Stomach (tissue), 9 donors: ENCODE data around the gene BRSK2. TPM values are rescaled to one million over a fixed set of nuclear protein-coding genes. Genes with fewer than 3 reads are reported as not detected.

Experiments used
- DNase-seq, 2 donors: peaks; one replicate each; pipeline versions ENCODE4 v3.0.0 to v3.0.0-alpha.2; 2013 to 2019
- H3K27ac ChIP-seq, 5 donors: fragments of 200-600 bp in 4 of 5; sonication (generic) in 4 of 5; one replicate each; pipeline ENCODE4 v1.5.1; 2013 to 2019; ENCODE audit warnings: mild to moderate bottlenecking in 1 of 5, moderate library complexity in 1 of 5
- H3K27me3 ChIP-seq, 3 donors: fragments of 200-600 bp; sonication (generic); one replicate each; pipeline ENCODE4 v1.5.1; 2017 to 2019; ENCODE audit warnings: mixed run types in 1 of 3
- H3K36me3 ChIP-seq, 4 donors: fragments of 200-600 bp; sonication (generic); 1 replicate in 3 of 4; 2 replicates in 1 of 4; pipeline ENCODE4 v1.5.1; 2016 to 2019
- H3K4me1 ChIP-seq, 4 donors: fragments of 200-600 bp; sonication (generic); one replicate each; pipeline ENCODE4 v1.5.1; 2016 to 2019
- H3K4me3 ChIP-seq, 4 donors: fragments of 200-600 bp; sonication (generic) in 3 of 4; one replicate each; pipeline ENCODE4 v1.5.1; 2016 to 2019; ENCODE audit warnings: mild to moderate bottlenecking in 1 of 4
- H3K9me3 ChIP-seq, 4 donors: fragments of 200-600 bp; sonication (generic); one replicate each; pipeline ENCODE4 v1.5.1; 2016 to 2019
- CTCF ChIP-seq, 7 experiments: fragments of 450-650 bp in 4 of 7; fragments of 200-600 bp in 3 of 7; sonication (generic) in 3 of 7; IDR thresholded peaks; one replicate each; pipeline ENCODE4 v1.5.1; 2016 to 2019; ENCODE audit warnings: antibody characterized with exemption in 7 of 7, control low read depth in 2 of 7, mild to moderate bottlenecking in 1 of 7
- EP300 ChIP-seq: sonication (generic); formaldehyde crosslinking; IDR thresholded peaks from one replicate; pipeline ENCODE4 v1.6.1; 2017; ENCODE audit warnings: antibody characterized with exemption
- POLR2A ChIP-seq, 4 donors: fragments of 450-650 bp; IDR thresholded peaks; one replicate each; pipeline ENCODE4 v1.6.1; 2016; ENCODE audit warnings: antibody characterized with exemption in 4 of 4, control low read depth in 2 of 4, mild to moderate bottlenecking in 1 of 4, moderate library complexity in 1 of 4
- POLR2AphosphoS5 ChIP-seq, 3 donors: sonication (generic); formaldehyde crosslinking; IDR thresholded peaks; one replicate each; pipeline ENCODE4 v1.6.1; 2016; ENCODE audit warnings: antibody characterized with exemption in 3 of 3
- WGBS, 5 donors: extraction: QIAGEN DNeasy Blood & Tissue Kit in 3 of 5; methylation state at CpG; one replicate each; pipeline versions ENCODE4 v1.1.5 to v1.1.7; 2013 to 2018; 5-methylcytosine and 5-hydroxymethylcytosine counted together
- intact Hi-C: fragments of 100-400 bp; cut with DNase I; formaldehyde crosslinking; loops from one replicate; pipeline ENCODE4 v1.15.1; 2023; ENCODE audit warnings: low total_unique reads
- polyA plus RNA-seq, 3 donors: library from polyadenylated mRNA; stranded (reverse); fragments of 200-250 nt; gene quantifications; one replicate each; pipeline ENCODE4 v1.2.3, GENCODE V29; 2013
- total RNA-seq, 5 donors: library from RNA; depleted of rRNA; stranded (reverse); fragments of >200 nt; gene quantifications; one replicate each; pipeline versions ENCODE4 v1.1.0 to v1.2.3, GENCODE V29; 2014 to 2016
- donor health status: healthy with polysubstance abuse.
- donor health status: Bipolar disorder and iron deficiency.
- donor health status: healthy.

BRSK2 gene
- total and polyA plus RNA-seq, 8 donors, result 1.8 to 6.9 (median 1.8) TPM; not detected in 3

- Histone ChIP-seq H3K27me3 (peaks cover 0 to 20% (median 8%) of the 10 kb centered on the region in 3 donors), H3K9me3 (no peaks in the 10 kb centered on the region), H3K27ac (peak overlapping the region; percentile 55 to 85 (median 77)), H3K36me3 (no peaks in the 10 kb centered on the region), H3K4me1 (peaks cover 6 to 13% (median 12%) of the 10 kb centered on the region in 4 donors), H3K4me3 (peak overlapping the region; percentile 45 to 58 (median 54))
- WGBS, 5 donors, result 0 to 9% (median 1%) methylated on average over 13 to 56 of the region's 56 CpGs
- intact Hi-C loops, result no loop called here
- no peak for TF ChIP-seq CTCF (IDR thresholded peaks at IDR 0.05)
- TF ChIP-seq EP300, result no peak
- TF ChIP-seq POLR2AphosphoS5 (IDR thresholded peaks at IDR 0.05), result no peak
- TF ChIP-seq POLR2A (IDR thresholded peaks at IDR 0.05), result no peak
- DNase-seq, result peak; percentile 83 to 94
Observed at GRCh38 chr11:1382831-1383607, 6.7 kb upstream of the BRSK2 start.

- TF ChIP-seq POLR2AphosphoS5 (IDR thresholded peaks at IDR 0.05), result no peak
- no peak for TF ChIP-seq POLR2A (IDR thresholded peaks at IDR 0.05)
- TF ChIP-seq EP300, result no peak
- no peak for TF ChIP-seq CTCF (IDR thresholded peaks at IDR 0.05)
- Histone ChIP-seq H3K36me3 (no peaks in the 10 kb centered on the region), H3K27ac (no peak overlapping the region), H3K4me3 (no peak overlapping the region), H3K27me3 (peaks cover 0 to 34% (median 20%) of the 10 kb centered on the region in 3 donors), H3K4me1 (peaks cover 15 to 26% (median 22%) of the 10 kb centered on the region in 4 donors), H3K9me3 (no peaks in the 10 kb centered on the region)
- 69 to 81% (median 74%) methylated on average over 16 to 21 of the region's 21 CpGs for WGBS, 5 donors
- DNase-seq, result no peak
- intact Hi-C loops, result no loop called here
Observed at GRCh38 chr11:1384199-1384970, 5.3 kb upstream of the BRSK2 start.

- H3K27me3 ChIP-seq, result peaks cover 13 to 50% (median 36%) of the 10 kb centered on the region in 3 donors
- H3K36me3 ChIP-seq, result no peaks in the 10 kb centered on the region
- WGBS, 5 donors, result 83 to 94% (median 92%) methylated on average over 8 to 10 of the region's 10 CpGs
- peaks cover 20 to 36% (median 30%) of the 10 kb centered on the region in 4 donors for H3K4me1 ChIP-seq
- intact Hi-C loops, result no loop called here
- no peak overlapping the region for H3K4me3 ChIP-seq
- TF ChIP-seq POLR2AphosphoS5 (IDR thresholded peaks at IDR 0.05), result no peak
- TF ChIP-seq POLR2A (IDR thresholded peaks at IDR 0.05), result no peak
- no peak for TF ChIP-seq EP300
- no peak for TF ChIP-seq CTCF (IDR thresholded peaks at IDR 0.05)
- no peaks in the 10 kb centered on the region for H3K9me3 ChIP-seq
- DNase-seq, result no peak
- no peak overlapping the region for H3K27ac ChIP-seq
Observed at GRCh38 chr11:1387521-1387920, 2.2 kb upstream of the BRSK2 start.

- WGBS, 5 donors, result 50 to 64% (median 55%) methylated on average over 20 to 22 of the region's 22 CpGs
- TF ChIP-seq EP300 (no peak), POLR2A (IDR thresholded peaks at IDR 0.05) (no peak), CTCF (IDR thresholded peaks at IDR 0.05) (no peak), POLR2AphosphoS5 (IDR thresholded peaks at IDR 0.05) (no peak)
- intact Hi-C loops, result no loop called here
- Histone ChIP-seq H3K4me3 (peak overlapping the region in 1 of 4 donors; percentile 59), H3K27ac (no peak overlapping the region), H3K36me3 (no peaks in the 10 kb centered on the region), H3K27me3 (peaks cover 13 to 51% (median 38%) of the 10 kb centered on the region in 3 donors), H3K4me1 (peaks cover 14 to 30% (median 23%) of the 10 kb centered on the region in 4 donors), H3K9me3 (no peaks in the 10 kb centered on the region)
- no peak for DNase-seq
Observed at GRCh38 chr11:1387961-1388762, 1.6 kb upstream of the BRSK2 start.
